NCI-H2081 treated with DMSO at 0.1 percent for 48 hours (cell line): ENCODE measurements around the gene C11orf16.
A peak's percentile ranks its signal among the peaks of the same experiment; 100 is the strongest.
"Not testable (repeated sequence)": the region's sequence is repeated elsewhere in the genome, so short reads cannot be mapped to it uniquely, and the experiment has no call there.

Experiments used
- DNase-seq: peaks from one replicate; lab custom pipeline; 2025; lab: John Stamatoyannopoulos, UW

Gene C11orf16

GRCh38 chr11:8937159-8937558 is 4.4 kb upstream of the C11orf16 start:
- DNase-seq: no peak

- DNase-seq: not testable (repeated sequence)
These were observed 3.0 kb upstream of the C11orf16 start for GRCh38 chr11:8935789-8936188.

GRCh38 chr11:8934742-8935488 is 2.2 kb upstream of the C11orf16 start:
- DNase-seq: no peak

- no peak for DNase-seq
These were observed 1.2 kb upstream of the C11orf16 start for GRCh38 chr11:8933931-8934330.

- DNase-seq: no peak
These were observed 2.1 kb downstream of the C11orf16 start for GRCh38 chr11:8930456-8931175.

- DNase-seq: no peak
These were observed 3.6 kb downstream of the C11orf16 start for GRCh38 chr11:8928981-8929615.

- no peak for DNase-seq
These were observed 4.5 kb downstream of the C11orf16 start for GRCh38 chr11:8928205-8928604.

- DNase-seq: no peak
These were observed 5.5 kb downstream of the C11orf16 start for GRCh38 chr11:8927233-8927632.

GRCh38 chr11:8926236-8926635 is 6.5 kb downstream of the C11orf16 start:
- DNase-seq: no peak

GRCh38 chr11:8925711-8926110 is 7.0 kb downstream of the C11orf16 start:
- DNase-seq: no peak

- no peak for DNase-seq
These were observed 10.1 kb downstream of the C11orf16 start for GRCh38 chr11:8922691-8923090.

GRCh38 chr11:8917157-8917825 is 15.5 kb downstream of the C11orf16 start:
- no peak for DNase-seq

GRCh38 chr11:8914661-8915018 is 18.1 kb downstream of the C11orf16 start:
- DNase-seq: no peak

- DNase-seq: no peak
These were observed 18.6 kb downstream of the C11orf16 start for GRCh38 chr11:8913961-8914660.

GRCh38 chr11:8911029-8911823 is 21.5 kb downstream of the C11orf16 start, which contains the start of gene AKIP1:
Gene AKIP1 (plus strand): TSS chr11:8911189. CDS start chr11:8911450, 261 bp downstream.
- peak; percentile 86 for DNase-seq

- no peak for DNase-seq
These were observed 22.1 kb downstream of the C11orf16 start for GRCh38 chr11:8910649-8911026.

- no peak for DNase-seq
These were observed 24.6 kb downstream of the C11orf16 start for GRCh38 chr11:8908099-8908498.

GRCh38 chr11:8907116-8907515 is 25.6 kb downstream of the C11orf16 start:
- DNase-seq: no peak

GRCh38 chr11:8905528-8906165 is 27.1 kb downstream of the C11orf16 start:
- DNase-seq: no peak

- DNase-seq: no peak
These were observed 33.5 kb downstream of the C11orf16 start for GRCh38 chr11:8899119-8899753.
